Fibroblast of lung (primary cell): ENCODE data around the gene SLC34A1. TPM values are rescaled to one million over a fixed set of nuclear protein-coding genes. Genes with fewer than 3 reads are reported as not detected.
A peak's percentile ranks its signal among the peaks of the same experiment; 100 is the strongest.

Experiments
- DNase-seq, 2 donors: peaks; one replicate each; pipeline versions ENCODE4 v3.0.0 to v3.0.0-alpha.2; 2010; ENCODE audit warnings: low read depth in 2 of 2
- H2AFZ ChIP-seq: 2 replicates; pipeline ENCODE4 v1.5.1; 2012; ENCODE audit warnings: low read length, control low read depth, inconsistent platforms
- H3K27ac ChIP-seq: 2 replicates; pipeline ENCODE4 v1.5.1; 2011; ENCODE audit warnings: low read length, control low read depth; ENCODE audit not compliant: insufficient read depth
- H3K27me3 ChIP-seq: 2 replicates; pipeline ENCODE4 v1.5.1; 2011; ENCODE audit warnings: mild to moderate bottlenecking, low read length; ENCODE audit not compliant: control insufficient read depth, insufficient read depth
- H3K36me3 ChIP-seq: 2 replicates; pipeline ENCODE4 v1.5.1; 2011; ENCODE audit warnings: low read length; ENCODE audit not compliant: control insufficient read depth, insufficient read depth
- H3K4me1 ChIP-seq: 2 replicates; pipeline ENCODE4 v1.5.1; 2011; ENCODE audit warnings: low read length; ENCODE audit not compliant: control insufficient read depth, insufficient read depth; ENCODE audit errors: extremely low read depth
- H3K4me2 ChIP-seq: 2 replicates; pipeline ENCODE4 v1.5.1; 2011; ENCODE audit warnings: low read length, control low read depth; ENCODE audit not compliant: insufficient read depth; ENCODE audit errors: extremely low read depth
- H3K4me3 ChIP-seq, 4 experiments: fragments of 200-600 bp in 1 of 4; sonication (generic) in 1 of 4; replicated peaks in 1 of 4; 2 replicates each; pipeline ENCODE4 v1.5.1; 2011 to 2016; ENCODE audit warnings: low read length in 4 of 4, low read depth in 3 of 4, mild to moderate bottlenecking in 3 of 4, control low read depth in 2 of 4, inconsistent platforms in 1 of 4, mixed read lengths in 1 of 4; ENCODE audit not compliant: insufficient read depth in 1 of 4; ENCODE audit errors: control extremely low read depth in 1 of 4
- H3K79me2 ChIP-seq: 2 replicates; pipeline ENCODE4 v1.5.1; 2012; ENCODE audit warnings: mild to moderate bottlenecking, low read length, inconsistent platforms; ENCODE audit not compliant: control insufficient read depth, insufficient read depth
- H3K9ac ChIP-seq: 2 replicates; pipeline ENCODE4 v1.5.1; 2011; ENCODE audit warnings: mild to moderate bottlenecking, low read length, control low read depth; ENCODE audit not compliant: insufficient read depth
- H3K9me3 ChIP-seq: 2 replicates; pipeline ENCODE4 v1.5.1; 2012; ENCODE audit warnings: low read depth, low read length; ENCODE audit not compliant: control insufficient read depth, insufficient read depth
- H4K20me1 ChIP-seq: 2 replicates; pipeline ENCODE4 v1.5.1; 2011; ENCODE audit warnings: low read length; ENCODE audit not compliant: control insufficient read depth, insufficient read depth; ENCODE audit errors: extremely low read depth
- CTCF ChIP-seq, 2 donors: IDR thresholded peaks in 1 of 2; conservative IDR thresholded peaks in 1 of 2; 1 replicate in 1 of 2; 2 replicates in 1 of 2; pipeline ENCODE4 v1.5.1; 2011 to 2012; ENCODE audit warnings: low read length in 2 of 2, control low read depth in 1 of 2, inconsistent platforms in 1 of 2, low read depth in 1 of 2, mild to moderate bottlenecking in 1 of 2
- EZH2 ChIP-seq: IDR thresholded peaks from 2 replicates; pipeline ENCODE4 v1.5.1; 2012; ENCODE audit warnings: low read length, control low read depth, mild to moderate bottlenecking; ENCODE audit errors: missing control alignments
- polyA plus RNA-seq, 2 donors: library from polyadenylated mRNA; depleted of rRNA in 1 of 2; stranded (reverse) in 1 of 2; unstranded in 1 of 2; fragments of >200 nt; gene quantifications; 2 replicates each; pipeline ENCODE4 v1.2.1, GENCODE V29; 2011 to 2012; ENCODE audit warnings: missing spikeins in 1 of 2
- total RNA-seq: library from RNA; depleted of rRNA; stranded (reverse); fragments of >200 nt; gene quantifications from 2 replicates; pipeline ENCODE4 v1.2.1, GENCODE V29; 2014

Gene SLC34A1
- total and polyA plus RNA-seq, 2 donors (not counting 1 experiment from before 2014, with no cell fraction given) = not detected

GRCh38 chr5:177402271-177403043, 18.2 kb downstream of the SLC34A1 start:
- H3K9ac ChIP-seq = no peak overlapping the region
- DNase-seq = peak; percentile 43 to 58
- no peaks in the 10 kb centered on the region for H3K79me2 ChIP-seq
- H3K36me3 ChIP-seq = no peaks in the 10 kb centered on the region
- H2AFZ ChIP-seq = no peak overlapping the region
- H4K20me1 ChIP-seq = no peaks in the 10 kb centered on the region
- H3K27ac ChIP-seq = no peak overlapping the region
- H3K9me3 ChIP-seq = no peaks in the 10 kb centered on the region
- peak; percentile 17 to 50 for TF ChIP-seq CTCF (conservative IDR thresholded peaks at IDR 0.05 in 1 of 2, IDR thresholded peaks at IDR 0.05 in 1 of 2; ENCODE audit: low read depth in 1 of 2, low read length in 2 of 2)
- TF ChIP-seq EZH2 = peak; percentile 74
- H3K4me3 ChIP-seq = peak overlapping the region in 1 of 4 experiments; percentile 10
- H3K4me1 ChIP-seq = peaks cover 3% of the 10 kb centered on the region
- H3K4me2 ChIP-seq = peak overlapping the region; percentile 82
- peaks cover 48% of the 10 kb centered on the region for H3K27me3 ChIP-seq

GRCh38 chr5:177403102-177403791, 19.0 kb downstream of the SLC34A1 start:
- Histone ChIP-seq H3K27me3 (peaks cover 45% of the 10 kb centered on the region), H3K79me2 (no peaks in the 10 kb centered on the region), H3K9me3 (no peaks in the 10 kb centered on the region), H3K4me1 (peaks cover 3% of the 10 kb centered on the region), H2AFZ (peak overlapping the region; percentile 35), H3K27ac (no peak overlapping the region), H4K20me1 (no peaks in the 10 kb centered on the region), H3K9ac (no peak overlapping the region), H3K4me2 (peak overlapping the region; percentile 82), H3K4me3 (peak overlapping the region in 3 of 4 experiments; percentile 47 to 62 (median 52)), H3K36me3 (no peaks in the 10 kb centered on the region)
- no peak for DNase-seq
- TF ChIP-seq CTCF (conservative IDR thresholded peaks at IDR 0.05 in 1 of 2, IDR thresholded peaks at IDR 0.05 in 1 of 2; ENCODE audit: low read depth in 1 of 2, low read length in 2 of 2) = no peak
- TF ChIP-seq EZH2 = peak; percentile 12
